ENCODE results near the gene RAB3GAP2. TPM values are rescaled to one million over a fixed set of nuclear protein-coding genes. Genes with fewer than 3 reads are reported as not detected.

RAB3GAP2 gene
- total RNA-seq, 4 donors from 2014 or later: 23.6 to 33.8 (median 27.7) TPM

DNA sequence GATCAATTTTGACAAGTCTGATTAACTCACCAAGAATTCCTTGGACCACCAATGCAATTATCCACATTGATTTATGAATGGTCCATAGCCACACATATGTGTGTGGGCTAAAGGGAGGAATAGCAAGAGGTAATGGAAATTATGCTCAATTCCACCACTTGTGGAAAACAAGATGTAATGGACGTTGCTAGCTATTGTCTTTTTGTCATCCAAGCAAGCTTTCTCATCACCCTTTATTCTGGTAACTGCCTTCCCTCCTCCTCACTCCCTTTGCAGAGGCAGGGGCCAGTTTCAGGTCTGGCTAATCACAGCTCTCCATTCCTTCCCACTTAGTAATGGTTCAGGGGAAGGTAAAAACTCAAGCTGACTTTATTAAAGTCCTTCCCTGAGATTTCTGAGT, 24.7 kb upstream of the RAB3GAP2 start:
- Histone ChIP-seq H3K4me1 (no peaks in the 10 kb centered on the region), H3K9me3 (no peaks in the 10 kb centered on the region), H3K36me3 (no peaks in the 10 kb centered on the region), H3K27ac (no peak overlapping the region), H3K4me3 (no peak overlapping the region), H3K27me3 (no peaks in the 10 kb centered on the region)
- DNase-seq: no peak
- no peak for TF ChIP-seq POLR2A (IDR thresholded peaks at IDR 0.05)
- TF ChIP-seq, protein P1, sequence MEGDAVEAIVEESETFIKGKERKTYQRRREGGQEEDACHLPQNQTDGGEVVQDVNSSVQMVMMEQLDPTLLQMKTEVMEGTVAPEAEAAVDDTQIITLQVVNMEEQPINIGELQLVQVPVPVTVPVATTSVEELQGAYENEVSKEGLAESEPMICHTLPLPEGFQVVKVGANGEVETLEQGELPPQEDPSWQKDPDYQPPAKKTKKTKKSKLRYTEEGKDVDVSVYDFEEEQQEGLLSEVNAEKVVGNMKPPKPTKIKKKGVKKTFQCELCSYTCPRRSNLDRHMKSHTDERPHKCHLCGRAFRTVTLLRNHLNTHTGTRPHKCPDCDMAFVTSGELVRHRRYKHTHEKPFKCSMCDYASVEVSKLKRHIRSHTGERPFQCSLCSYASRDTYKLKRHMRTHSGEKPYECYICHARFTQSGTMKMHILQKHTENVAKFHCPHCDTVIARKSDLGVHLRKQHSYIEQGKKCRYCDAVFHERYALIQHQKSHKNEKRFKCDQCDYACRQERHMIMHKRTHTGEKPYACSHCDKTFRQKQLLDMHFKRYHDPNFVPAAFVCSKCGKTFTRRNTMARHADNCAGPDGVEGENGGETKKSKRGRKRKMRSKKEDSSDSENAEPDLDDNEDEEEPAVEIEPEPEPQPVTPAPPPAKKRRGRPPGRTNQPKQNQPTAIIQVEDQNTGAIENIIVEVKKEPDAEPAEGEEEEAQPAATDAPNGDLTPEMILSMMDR (IDR thresholded peaks at IDR 0.05): no peak

DNA sequence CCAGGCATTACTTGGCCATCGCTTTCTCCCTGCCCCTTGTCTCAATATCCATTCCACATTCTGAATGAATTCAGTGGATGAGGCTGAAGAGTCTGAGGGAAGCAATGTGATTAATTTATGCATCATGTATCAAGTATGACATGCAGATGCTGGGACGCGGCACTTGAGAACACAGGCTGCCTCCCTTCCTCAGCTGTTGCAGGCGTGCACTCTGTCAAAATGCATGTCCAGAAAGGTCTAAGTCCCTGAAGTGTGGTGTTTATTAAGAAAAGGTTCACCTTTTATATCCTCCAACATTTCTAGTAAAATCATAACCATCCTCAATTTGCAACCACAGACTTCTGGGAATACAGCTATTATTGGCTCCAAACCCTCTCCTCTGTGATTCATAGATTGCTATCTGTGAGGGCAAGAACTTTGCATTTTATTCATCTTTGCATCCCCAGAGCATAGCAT, 22.6 kb upstream of the RAB3GAP2 start:
- TF ChIP-seq POLR2A (IDR thresholded peaks at IDR 0.05): no peak
- TF ChIP-seq, protein P1 (IDR thresholded peaks at IDR 0.05): no peak
- Histone ChIP-seq H3K36me3 (no peaks in the 10 kb centered on the region), H3K27me3 (no peaks in the 10 kb centered on the region), H3K9me3 (no peaks in the 10 kb centered on the region), H3K27ac (no peak overlapping the region), H3K4me3 (no peak overlapping the region), H3K4me1 (no peaks in the 10 kb centered on the region)
- no peak for DNase-seq

DNA sequence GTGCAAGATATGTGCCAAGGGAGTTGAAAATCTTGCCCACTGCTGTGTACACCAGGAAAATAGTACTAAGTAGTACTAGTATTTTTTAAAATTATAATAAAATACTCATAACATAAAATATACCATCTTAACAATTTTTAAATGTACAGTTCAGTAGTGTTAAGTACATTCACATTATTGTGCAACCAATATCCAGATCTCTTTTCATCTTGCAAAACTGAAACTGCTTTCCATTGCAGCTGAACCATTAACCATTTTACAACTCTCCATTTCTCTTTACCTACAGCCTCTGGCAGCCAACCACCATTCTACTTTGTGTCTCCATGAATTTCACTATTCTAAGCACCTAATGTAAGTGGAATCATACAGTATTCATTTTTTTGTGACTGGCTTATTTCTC, 19.3 kb upstream of the RAB3GAP2 start:
- Histone ChIP-seq H3K4me3 (no peak overlapping the region), H3K27ac (no peak overlapping the region), H3K9me3 (no peaks in the 10 kb centered on the region), H3K4me1 (no peaks in the 10 kb centered on the region), H3K36me3 (no peaks in the 10 kb centered on the region), H3K27me3 (no peaks in the 10 kb centered on the region)
- TF ChIP-seq, protein P1 (IDR thresholded peaks at IDR 0.05): no peak
- no peak for TF ChIP-seq POLR2A (IDR thresholded peaks at IDR 0.05)
- DNase-seq: no peak

DNA sequence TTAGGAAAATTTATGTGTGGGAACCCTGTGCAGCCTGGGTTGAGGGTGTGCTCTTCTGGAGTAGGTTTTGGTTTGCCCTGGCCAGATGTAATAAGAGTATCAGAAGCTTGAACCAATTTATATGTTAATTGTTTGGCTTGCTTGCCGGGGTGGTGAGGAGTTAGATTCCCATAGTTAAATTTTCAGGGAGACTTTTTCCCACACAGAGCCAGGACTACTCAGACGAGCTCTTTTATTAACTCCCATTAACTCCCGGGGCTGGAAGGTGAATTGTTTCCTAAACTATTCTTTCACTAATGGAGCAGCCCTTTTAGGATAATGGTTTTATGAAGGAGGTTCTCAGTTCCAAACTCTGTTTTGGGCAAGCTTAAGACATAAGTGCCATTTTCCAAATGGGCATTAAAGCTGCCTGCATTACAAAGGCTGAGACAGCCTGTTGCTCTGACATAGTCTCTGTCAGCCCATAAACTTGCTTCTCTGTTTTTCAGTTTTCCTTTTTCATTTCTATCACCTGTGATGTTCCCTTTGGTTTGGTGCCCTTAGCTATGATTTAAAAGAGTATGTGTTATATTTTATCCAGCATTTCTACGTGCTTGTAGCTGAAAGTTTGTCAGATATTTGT, 18.0 kb upstream of the RAB3GAP2 start:
- DNase-seq: no peak

DNA sequence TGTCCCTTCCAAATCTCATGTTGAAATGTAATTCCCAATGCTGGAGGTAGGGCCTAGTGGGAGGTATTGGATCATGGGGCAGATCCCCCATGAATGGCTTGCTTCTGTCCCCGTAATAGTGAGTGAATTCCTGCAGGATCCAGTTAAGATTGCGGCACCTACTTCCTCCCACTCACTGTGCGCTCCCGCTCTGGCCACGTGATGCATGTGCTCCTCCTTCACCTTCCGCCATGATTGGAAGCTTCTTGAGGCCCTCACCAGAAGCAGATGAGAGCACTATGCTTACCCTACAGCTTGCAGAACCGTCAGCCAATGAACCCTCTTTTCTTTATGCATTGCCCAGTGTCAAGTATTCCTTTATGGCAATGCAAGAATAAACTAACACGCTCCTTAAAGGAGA, 14.9 kb upstream of the RAB3GAP2 start:
- Histone ChIP-seq H3K36me3 (no peaks in the 10 kb centered on the region), H3K4me1 (no peaks in the 10 kb centered on the region), H3K27me3 (no peaks in the 10 kb centered on the region), H3K9me3 (no peaks in the 10 kb centered on the region), H3K27ac (no peak overlapping the region), H3K4me3 (no peak overlapping the region)
- no peak for DNase-seq
- TF ChIP-seq, protein P1 (IDR thresholded peaks at IDR 0.05): no peak
- no peak for TF ChIP-seq POLR2A (IDR thresholded peaks at IDR 0.05)

More for the DNA sequence above, 18.0 kb upstream of the RAB3GAP2 start:
- Histone ChIP-seq H3K4me1 (no peaks in the 10 kb centered on the region), H3K36me3 (no peaks in the 10 kb centered on the region), H3K4me3 (no peak overlapping the region), H3K27me3 (no peaks in the 10 kb centered on the region), H3K9me3 (no peaks in the 10 kb centered on the region), H3K27ac (no peak overlapping the region)
- TF ChIP-seq, protein P1 (IDR thresholded peaks at IDR 0.05): no peak
- no peak for TF ChIP-seq POLR2A (IDR thresholded peaks at IDR 0.05)
